ENCODE results near the gene HEATR3. TPM values are rescaled to one million over a fixed set of nuclear protein-coding genes. Genes with fewer than 3 reads are reported as not detected.

Gene HEATR3
- total RNA-seq, 1 experiment from 2014 or later, result 22.1 TPM

GRCh38 chr16:50153596-50154419 is 88.0 kb downstream of the HEATR3 start:
- H3K9me3 ChIP-seq (ENCODE audit: low read length), result no peaks in the 10 kb centered on the region
- peak; percentile 47 for DNase-seq
- H3K9ac ChIP-seq (ENCODE audit: low read length), result peak overlapping the region; percentile 73
- H4K20me1 ChIP-seq (ENCODE audit: insufficient read depth, low read depth, low read length), result peaks cover 24% of the 10 kb centered on the region; the same call in 1 of the 2 replicates
- H3K4me3 ChIP-seq (ENCODE audit: low read length), result peak overlapping the region; percentile 87
- H3K4me1 ChIP-seq (ENCODE audit: low read length), result peaks cover 32% of the 10 kb centered on the region
- H3K36me3 ChIP-seq (ENCODE audit: insufficient read depth, low read length), result no peaks in the 10 kb centered on the region
- H3K27ac ChIP-seq (ENCODE audit: low read length), result no peak overlapping the region
- no peaks in the 10 kb centered on the region for H3K9me2 ChIP-seq (replicated peaks; ENCODE audit: insufficient read depth, low read length)
- no peaks in the 10 kb centered on the region for H3K27me3 ChIP-seq (ENCODE audit: low read length)
- H2AFZ ChIP-seq (ENCODE audit: low read length), result no peak overlapping the region
- peaks cover 11% of the 10 kb centered on the region for H3K79me2 ChIP-seq (ENCODE audit: low read length)
- peak overlapping the region; percentile 97 for H3K4me2 ChIP-seq (ENCODE audit: low read depth, low read length, poor library complexity, severe bottlenecking)

- H3K36me3 ChIP-seq (ENCODE audit: insufficient read depth, low read length), result no peaks in the 10 kb centered on the region
- H3K4me3 ChIP-seq (ENCODE audit: low read length), result peak overlapping the region; percentile 87
- H3K9me3 ChIP-seq (ENCODE audit: low read length), result no peaks in the 10 kb centered on the region
- H3K4me2 ChIP-seq (ENCODE audit: low read depth, low read length, poor library complexity, severe bottlenecking), result peak overlapping the region; percentile 97
- H3K9ac ChIP-seq (ENCODE audit: low read length), result peak overlapping the region; percentile 73
- peaks cover 32% of the 10 kb centered on the region for H3K4me1 ChIP-seq (ENCODE audit: low read length)
- no peak for DNase-seq
- H3K27ac ChIP-seq (ENCODE audit: low read length), result no peak overlapping the region
- H3K9me2 ChIP-seq (replicated peaks; ENCODE audit: insufficient read depth, low read length), result no peaks in the 10 kb centered on the region
- peaks cover 11% of the 10 kb centered on the region for H3K79me2 ChIP-seq (ENCODE audit: low read length)
- H4K20me1 ChIP-seq (ENCODE audit: insufficient read depth, low read depth, low read length), result peaks cover 27% of the 10 kb centered on the region; the same call in 1 of the 2 replicates
- H3K27me3 ChIP-seq (ENCODE audit: low read length), result no peaks in the 10 kb centered on the region
- no peak overlapping the region for H2AFZ ChIP-seq (ENCODE audit: low read length)
Observed at GRCh38 chr16:50154420-50154950, 88.7 kb downstream of the HEATR3 start.

- Histone ChIP-seq H3K27me3 (ENCODE audit: low read length) (no peaks in the 10 kb centered on the region), H3K9me2 (replicated peaks; ENCODE audit: insufficient read depth, low read length) (no peaks in the 10 kb centered on the region), H4K20me1 (ENCODE audit: insufficient read depth, low read depth, low read length) (peaks cover 30% of the 10 kb centered on the region; the same call in 1 of the 2 replicates), H3K4me3 (ENCODE audit: low read length) (no peak overlapping the region), H3K27ac (ENCODE audit: low read length) (no peak overlapping the region), H3K79me2 (ENCODE audit: low read length) (peaks cover 11% of the 10 kb centered on the region), H3K9me3 (ENCODE audit: low read length) (no peaks in the 10 kb centered on the region), H3K4me1 (ENCODE audit: low read length) (peaks cover 32% of the 10 kb centered on the region), H3K9ac (ENCODE audit: low read length) (no peak overlapping the region), H2AFZ (ENCODE audit: low read length) (no peak overlapping the region), H3K36me3 (ENCODE audit: insufficient read depth, low read length) (no peaks in the 10 kb centered on the region), H3K4me2 (ENCODE audit: low read depth, low read length, poor library complexity, severe bottlenecking) (peak overlapping the region; percentile 97)
- DNase-seq, result no peak
Observed at GRCh38 chr16:50155925-50156324, 90.2 kb downstream of the HEATR3 start.

Small RNAs within 50 kb of the gene (small RNA-seq; reads per million reads assigned to genes)
- gene RF00017, result not detected
- not detected for gene RF00156
- gene RNY4P3, result 0.67 reads per million, percentile 18 among the genes with 10 or more reads in this experiment
- not detected for gene RPL10P14

Other genes starting within 250 kb of the HEATR3 start
- gene ZNF423, start 209.9 kb upstream of the HEATR3 start, total RNA-seq (2014; rRNA removed; shearing (Covaris generic); ENCODE audit: low replicate concordance), result not detected in 2 replicates
- 11.8 and 27.1 TPM in 2 replicates for gene CNEP1R1, start 40.7 kb upstream of the HEATR3 start, total RNA-seq (2014; rRNA removed; shearing (Covaris generic); ENCODE audit: low replicate concordance)
- gene TENT4B, start 87.3 kb downstream of the HEATR3 start, total RNA-seq (2014; rRNA removed; shearing (Covaris generic); ENCODE audit: low replicate concordance), result 2.5 and 5.2 TPM in 2 replicates
- 27.5 and 45.5 TPM in 2 replicates for gene ADCY7, start 200.6 kb downstream of the HEATR3 start, total RNA-seq (2014; rRNA removed; shearing (Covaris generic); ENCODE audit: low replicate concordance)

All from Karpas-422 (cell line).